ENCODE measurements around the gene MYBPC1. TPM values are rescaled to one million over a fixed set of nuclear protein-coding genes. Genes with fewer than 3 reads are reported as not detected.

The MYBPC1 gene
- total and polyA plus RNA-seq, 2 of the 13 experiments (the other 11 are each of a cell fraction or from before 2014, with no cell fraction given): 0.31 to 0.53 TPM

DNA sequence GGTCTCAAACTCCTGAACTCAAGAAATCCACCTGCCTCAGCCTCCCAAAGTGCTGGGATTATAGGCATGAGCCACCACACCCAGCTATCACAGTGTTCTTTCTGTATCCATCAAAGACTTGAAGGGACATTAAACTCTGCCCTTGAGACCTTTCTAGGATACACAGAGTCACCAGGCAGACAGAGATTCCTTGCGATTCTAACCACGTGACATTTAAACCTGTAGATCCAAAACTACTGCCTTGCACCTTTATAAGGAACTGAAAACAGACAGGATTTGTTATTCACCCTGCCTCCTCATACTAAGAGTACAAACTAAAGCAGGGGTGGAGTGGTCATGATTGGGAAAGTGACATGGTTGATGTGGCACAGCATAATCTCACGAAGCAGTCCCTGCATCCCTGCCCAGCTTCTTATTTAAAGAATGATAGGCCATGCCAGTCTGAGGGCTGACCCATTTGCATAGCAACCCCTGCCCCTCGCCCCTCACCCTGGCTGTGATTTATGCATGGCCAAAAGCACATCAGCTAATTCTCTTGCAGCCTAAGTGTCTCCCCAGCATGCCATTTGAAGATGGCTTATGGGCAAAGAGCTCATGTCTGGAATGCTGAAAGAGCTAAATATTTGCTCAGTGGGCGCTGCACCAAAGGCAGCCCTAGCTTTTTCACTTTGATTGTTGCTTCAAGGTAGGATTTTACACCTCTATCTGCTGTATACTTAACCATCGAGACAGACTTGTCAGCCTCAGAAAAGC is 43.2 kb upstream of the MYBPC1 start:
- no peak overlapping the region for H3K4me3 ChIP-seq (replicated peaks in 1 of 3; ENCODE audit: insufficient read depth in 1 of 3, low read depth in 2 of 3, low read length in 3 of 3)
- H3K36me3 ChIP-seq (replicated peaks in 1 of 2; ENCODE audit: control insufficient read depth in 1 of 2, insufficient read depth in 2 of 2, low read length in 2 of 2): no peaks in the 10 kb centered on the region
- no peak for FAIRE-seq
- ATAC-seq: no peak
- H3K4me2 ChIP-seq (ENCODE audit: low read depth, low read length): no peak overlapping the region
- H2AFZ ChIP-seq (ENCODE audit: low read length): no peak overlapping the region
- no peaks in the 10 kb centered on the region for H4K20me1 ChIP-seq (ENCODE audit: insufficient read depth, low read length)
- peaks cover 0 to 9% of the 10 kb centered on the region in 2 experiments; a peak in 2 of 5 replicates for H3K27me3 ChIP-seq (ENCODE audit: control insufficient read depth in 1 of 2, insufficient read depth in 2 of 2, low read length in 2 of 2)
- DNase-seq (ENCODE audit: low spot score): no peak
- no peak overlapping the region for H3K27ac ChIP-seq (ENCODE audit: extremely low read length, insufficient read depth, low read length)
- in situ Hi-C loops (cut with HindIII; ENCODE audit: extremely low pct_ligation_motif_present, low pct_unique_long_range_greater_than_20kb): no loop called here
- intact Hi-C loops (cut with micrococcal nuclease; ENCODE audit: unreplicated experiment): no loop called here
- no peaks in the 10 kb centered on the region for H3K4me1 ChIP-seq (ENCODE audit: insufficient read depth, low read length)
- TF ChIP-seq KDM6A (CRISPR knock-in tag; IDR thresholded peaks at IDR 0.05; ENCODE audit: low read depth) (no peak), RAD51 (IDR thresholded peaks at IDR 0.05; ENCODE audit: borderline replicate concordance) (peak; percentile 51; the same call in 1 of the 2 replicates)
- 0% methylated on average over 4 of the region's 6 CpGs for WGBS (ENCODE audit: low lambda C conversion rate)
- BruUV-seq (replicated peaks): no TSS peak
- H3K79me2 ChIP-seq (ENCODE audit: insufficient read depth, low read length): no peaks in the 10 kb centered on the region
- POLR2A ChIA-PET: no interaction called here
- no peak overlapping the region for H3K9ac ChIP-seq (ENCODE audit: insufficient read depth, low read depth, low read length)
- 0 out of 2 replicates have a peak, but pooled peaks cover under 1% of the 10 kb centered on the region for H3K9me3 ChIP-seq (ENCODE audit: low read length)
- CTCF ChIA-PET (ENCODE audit: low intra/inter-chr PET ratio, low total read pairs): no interaction called here

DNA sequence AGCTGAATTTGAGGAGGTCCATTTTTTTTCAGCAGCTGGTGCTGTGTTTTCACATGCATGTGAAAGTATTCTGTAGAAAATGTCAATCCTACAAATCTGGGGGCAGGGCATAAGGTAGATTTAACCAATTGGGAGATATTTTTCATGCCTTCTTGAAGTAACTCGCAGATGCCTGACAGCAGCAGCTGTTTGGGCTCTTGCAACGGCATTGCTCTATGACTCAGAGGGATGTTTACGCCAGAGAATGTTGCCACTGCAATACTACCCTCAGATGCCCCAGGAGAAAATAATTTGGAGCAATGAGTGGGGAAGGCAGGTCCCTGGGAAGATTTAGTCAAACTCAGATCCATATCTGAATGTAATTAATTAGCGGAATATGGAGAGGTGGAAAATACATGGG is 42.5 kb upstream of the MYBPC1 start:
- Histone ChIP-seq H3K4me1 (ENCODE audit: insufficient read depth, low read length) (no peaks in the 10 kb centered on the region), H2AFZ (ENCODE audit: low read length) (no peak overlapping the region), H4K20me1 (ENCODE audit: insufficient read depth, low read length) (no peaks in the 10 kb centered on the region), H3K27me3 (ENCODE audit: control insufficient read depth in 1 of 2, insufficient read depth in 2 of 2, low read length in 2 of 2) (peaks cover 0 to 9% of the 10 kb centered on the region in 2 experiments; a peak in 2 of 5 replicates), H3K79me2 (ENCODE audit: insufficient read depth, low read length) (no peaks in the 10 kb centered on the region), H3K27ac (ENCODE audit: extremely low read length, insufficient read depth, low read length) (no peak overlapping the region), H3K4me3 (replicated peaks in 1 of 3; ENCODE audit: insufficient read depth in 1 of 3, low read depth in 2 of 3, low read length in 3 of 3) (no peak overlapping the region), H3K9me3 (ENCODE audit: low read length) (no peaks in the 10 kb centered on the region), H3K36me3 (replicated peaks in 1 of 2; ENCODE audit: control insufficient read depth in 1 of 2, insufficient read depth in 2 of 2, low read length in 2 of 2) (no peaks in the 10 kb centered on the region), H3K4me2 (ENCODE audit: low read depth, low read length) (no peak overlapping the region), H3K9ac (ENCODE audit: insufficient read depth, low read depth, low read length) (no peak overlapping the region)
- WGBS (ENCODE audit: low lambda C conversion rate): 45% methylated on average over 4 of the region's 4 CpGs
- in situ Hi-C loops (cut with HindIII; ENCODE audit: extremely low pct_ligation_motif_present, low pct_unique_long_range_greater_than_20kb) (no loop called here), intact Hi-C loops (cut with micrococcal nuclease; ENCODE audit: unreplicated experiment) (no loop called here)
- TF ChIP-seq FOSL2 (CRISPR knock-in tag; IDR thresholded peaks at IDR 0.05) (peak; percentile 50; the same call in 1 of the 2 replicates), ZFX (CRISPR knock-in tag; IDR thresholded peaks at IDR 0.05; ENCODE audit: low read depth) (no peak)
- POLR2A ChIA-PET: no interaction called here
- CTCF ChIA-PET (ENCODE audit: low intra/inter-chr PET ratio, low total read pairs): no interaction called here
- no peak for ATAC-seq
- no peak for FAIRE-seq
- no peak for DNase-seq (ENCODE audit: low spot score)
- no TSS peak for BruUV-seq (replicated peaks)
